ENCODE results near the gene C5.
A peak's percentile ranks its signal among the peaks of the same experiment; 100 is the strongest.

GRCh38 chr9:120916588-120916987, 133.5 kb downstream of the C5 start:
- TF ChIP-seq POLR2A (IDR thresholded peaks at IDR 0.05) (no peak), CTCF (IDR thresholded peaks at IDR 0.05) (peak in 1 of 6 experiments; percentile 24)
